Activated CD8-positive, alpha-beta memory T cell treated with anti-CD3 and anti-CD28 coated beads, Interleukin-2, amount 50 U/mL, for 4 hours (primary cell): ENCODE measurements around the gene SFRP5.

Experiments used
- DNase-seq: peaks from one replicate; pipeline ENCODE4 v3.0.0-alpha.2; 2020

The SFRP5 gene

GRCh38 chr10:97785231-97785630 is 13.4 kb upstream of the SFRP5 start:
- no peak for DNase-seq

DNA sequence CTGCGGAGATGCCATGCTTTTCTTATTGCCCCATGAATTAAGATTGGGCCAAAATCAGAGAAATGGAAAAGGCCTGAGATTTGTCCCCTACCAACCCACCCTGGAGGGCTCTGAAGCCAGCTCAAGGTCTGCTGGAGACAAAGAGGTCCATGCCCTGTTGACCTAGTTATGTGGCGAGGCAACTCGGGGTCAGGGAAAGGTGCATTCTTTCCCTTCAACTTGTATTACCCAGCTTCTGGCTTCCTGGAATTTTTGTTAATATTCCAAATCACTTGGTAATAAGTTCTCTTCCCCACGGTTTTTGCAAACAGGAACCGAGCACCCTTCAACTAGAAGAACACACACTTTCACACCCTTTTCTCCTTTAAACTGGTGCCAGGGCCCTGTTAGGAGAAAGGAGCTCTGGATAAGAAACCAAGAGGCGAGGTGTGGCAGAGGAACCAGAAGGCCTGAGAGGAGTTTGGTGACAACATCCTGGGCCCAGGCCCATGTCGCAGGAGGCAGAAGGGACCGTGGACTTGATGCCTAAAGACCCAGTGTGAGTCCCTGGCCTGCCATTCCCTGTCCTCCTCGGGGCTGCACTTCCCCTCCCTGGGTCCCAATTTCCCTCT is 12.5 kb upstream of the SFRP5 start:
- DNase-seq: no peak

DNA sequence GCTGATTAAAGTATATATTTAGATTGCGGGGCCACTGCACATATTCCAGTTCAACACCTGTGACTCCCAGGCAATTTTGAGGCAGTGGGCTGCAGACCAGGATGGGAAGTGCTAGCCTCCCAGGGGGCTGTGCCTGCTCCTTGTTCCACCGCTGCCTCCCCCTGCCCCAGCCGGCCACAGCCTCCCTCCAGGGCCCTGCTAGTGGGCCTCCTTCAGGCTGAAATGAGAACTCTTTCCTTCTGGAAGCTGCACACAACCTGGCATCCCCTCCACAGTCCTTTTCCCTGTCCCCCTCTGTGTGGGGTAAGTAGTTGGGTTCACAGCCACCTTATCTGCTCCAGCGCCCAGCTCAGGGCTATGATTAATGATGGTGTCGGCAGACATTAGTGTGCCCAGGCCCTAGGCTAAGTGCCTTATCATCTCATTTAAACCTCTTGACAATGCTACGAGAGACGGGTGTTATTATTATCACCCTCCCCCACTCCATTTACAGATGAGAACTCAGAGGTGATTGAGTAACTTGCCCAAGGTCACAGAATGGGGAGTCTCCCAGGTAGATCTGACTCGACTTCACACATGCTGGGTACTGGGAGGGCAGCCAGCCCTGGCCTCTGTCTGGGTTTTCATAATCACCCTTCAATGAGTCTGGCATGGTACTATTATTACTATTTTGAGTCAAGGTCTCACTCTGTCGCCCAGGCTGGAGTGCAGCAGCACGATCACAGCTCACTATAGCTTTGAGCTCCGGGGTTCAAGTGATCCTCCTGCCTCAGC is 10.8 kb upstream of the SFRP5 start:
- no peak for DNase-seq

DNA sequence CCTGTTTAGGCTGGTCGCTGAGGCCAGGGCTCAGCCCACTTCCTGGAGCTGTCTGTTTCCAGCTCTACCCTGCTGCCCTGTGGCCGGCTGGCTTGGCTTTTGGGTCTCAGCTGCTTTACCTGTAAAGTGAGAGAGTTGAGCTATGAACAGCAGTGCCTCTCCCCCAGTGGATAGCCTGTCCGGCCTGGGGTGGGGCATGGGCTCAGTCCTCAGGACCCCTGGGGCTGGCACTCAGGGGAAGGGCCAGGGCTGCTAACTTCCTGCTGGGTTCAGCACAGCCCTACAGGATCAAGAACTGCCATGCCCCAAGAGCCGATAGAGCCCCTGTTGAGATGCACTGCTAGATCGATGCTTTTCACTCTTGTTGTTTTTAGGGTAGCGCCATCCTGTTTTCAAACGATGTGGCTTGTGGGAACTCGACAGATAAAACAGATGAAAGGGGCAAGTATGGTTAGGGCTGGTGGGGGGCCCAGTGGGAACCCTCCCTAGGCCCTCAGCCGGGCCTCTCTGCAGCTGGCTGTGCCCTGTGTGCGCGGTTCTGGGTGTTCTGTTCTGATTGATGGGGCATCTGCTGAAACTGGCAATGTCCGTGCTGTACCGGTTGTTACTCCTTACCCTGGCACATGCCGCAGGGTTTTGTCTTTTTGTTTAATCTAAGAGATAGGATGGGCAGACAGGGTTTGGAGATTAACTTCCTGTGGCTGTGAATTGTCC is 10.0 kb upstream of the SFRP5 start:
- DNase-seq: no peak

DNA sequence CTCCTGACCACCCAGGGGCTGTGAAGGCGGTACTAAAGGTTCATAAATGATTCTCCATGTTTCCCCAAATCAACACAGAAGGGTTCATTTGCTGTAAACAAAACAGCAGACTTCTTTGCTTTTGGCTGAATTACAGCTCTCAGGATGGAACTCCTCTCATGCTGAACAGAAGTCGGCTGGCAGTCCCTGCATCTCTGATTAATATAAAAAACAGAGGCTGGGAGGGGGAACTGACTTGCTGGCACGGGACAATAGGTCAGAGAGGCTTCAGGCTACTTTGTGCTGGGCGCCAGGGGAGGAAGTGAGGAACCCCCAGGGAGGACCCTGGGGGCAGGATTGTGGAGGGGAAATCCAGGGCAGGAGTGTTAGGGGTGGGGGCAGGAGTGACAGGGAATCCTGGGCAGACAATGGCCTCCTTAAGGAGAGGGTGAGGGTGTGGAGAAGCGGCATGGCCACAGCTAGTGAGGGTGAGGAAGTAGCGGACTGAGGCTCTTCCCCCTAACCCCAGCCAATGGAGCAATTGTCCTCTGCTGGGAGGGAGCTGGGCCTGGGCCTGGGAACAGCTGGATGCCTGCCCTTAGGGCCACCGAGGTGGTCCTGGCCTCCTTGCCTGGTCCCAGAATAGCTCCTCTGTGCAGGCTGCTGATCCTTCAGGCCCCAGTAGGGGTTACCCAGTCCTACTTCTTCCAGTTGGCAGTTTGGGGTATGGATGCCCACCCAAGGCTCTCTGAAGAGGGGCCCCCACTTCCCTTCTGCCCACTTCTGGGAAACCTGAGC is 9.2 kb upstream of the SFRP5 start:
- no peak for DNase-seq

DNA sequence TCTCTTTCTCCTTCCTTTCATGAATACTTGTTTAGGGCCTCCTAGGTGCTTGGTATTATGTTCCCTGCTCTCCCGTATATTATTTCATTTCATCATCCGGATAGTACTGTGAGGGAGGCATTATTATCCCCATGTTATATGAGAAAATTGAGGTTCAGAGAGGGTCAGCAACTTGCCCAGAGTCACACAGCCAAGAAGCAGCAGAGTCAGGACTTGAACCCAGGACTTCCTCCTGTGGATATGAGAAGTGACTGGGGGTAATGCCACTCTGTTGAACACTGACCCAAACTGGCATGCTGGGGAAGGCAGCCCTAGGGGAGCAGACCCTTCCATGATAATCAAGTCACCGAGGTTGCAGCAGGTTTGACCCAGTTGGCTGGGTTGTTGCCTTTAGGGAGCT is 8.2 kb upstream of the SFRP5 start:
- no peak for DNase-seq

DNA sequence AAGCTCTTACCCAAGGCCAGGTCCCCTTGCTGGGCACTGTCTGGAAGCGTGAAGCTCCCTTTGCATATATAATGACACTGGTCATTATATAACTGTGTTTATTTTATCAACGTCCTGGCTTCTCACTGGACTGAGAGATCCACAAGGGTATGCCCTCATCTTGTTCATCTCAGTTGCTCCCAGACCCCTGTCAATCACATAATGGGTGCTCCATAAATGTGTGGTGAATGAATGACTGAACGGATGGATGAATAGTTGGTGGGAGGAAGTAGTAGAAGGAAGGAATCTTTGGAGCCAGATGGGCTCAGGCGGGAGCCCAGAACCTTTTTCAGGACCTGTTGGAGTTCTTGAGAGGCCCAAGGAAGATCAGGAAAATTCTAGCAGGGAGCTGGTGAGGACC is 7.7 kb upstream of the SFRP5 start:
- DNase-seq: no peak

- DNase-seq: no peak
These were observed 6.9 kb upstream of the SFRP5 start for GRCh38 chr10:97778452-97779302.

DNA sequence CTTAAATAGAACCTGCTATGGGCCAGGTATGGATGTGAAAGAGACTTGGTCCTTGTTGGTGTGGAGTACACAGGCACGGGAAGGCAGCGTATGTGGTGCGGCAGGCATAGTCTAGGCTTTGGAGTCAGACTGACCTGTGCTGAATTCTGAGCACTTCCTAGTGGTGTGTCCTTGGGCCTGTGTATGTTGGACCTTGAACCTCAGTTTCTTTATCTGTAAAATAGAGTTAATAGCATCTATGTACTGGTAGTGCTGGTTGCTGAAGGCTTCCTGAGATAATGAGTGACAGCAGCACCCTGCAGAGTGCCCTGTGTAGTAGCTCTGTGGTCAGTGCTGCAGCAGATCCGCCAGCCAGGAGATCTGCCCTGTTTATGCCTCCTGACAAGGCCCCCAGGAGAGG is 5.3 kb upstream of the SFRP5 start:
- DNase-seq: no peak

- no peak for DNase-seq
These were observed 3.1 kb upstream of the SFRP5 start for GRCh38 chr10:97774811-97775294.

- no peak for DNase-seq
These were observed 1.3 kb upstream of the SFRP5 start for GRCh38 chr10:97773096-97773495.

- DNase-seq: no peak
These were observed 526 bp downstream of the SFRP5 start for GRCh38 chr10:97771055-97771891.

DNA sequence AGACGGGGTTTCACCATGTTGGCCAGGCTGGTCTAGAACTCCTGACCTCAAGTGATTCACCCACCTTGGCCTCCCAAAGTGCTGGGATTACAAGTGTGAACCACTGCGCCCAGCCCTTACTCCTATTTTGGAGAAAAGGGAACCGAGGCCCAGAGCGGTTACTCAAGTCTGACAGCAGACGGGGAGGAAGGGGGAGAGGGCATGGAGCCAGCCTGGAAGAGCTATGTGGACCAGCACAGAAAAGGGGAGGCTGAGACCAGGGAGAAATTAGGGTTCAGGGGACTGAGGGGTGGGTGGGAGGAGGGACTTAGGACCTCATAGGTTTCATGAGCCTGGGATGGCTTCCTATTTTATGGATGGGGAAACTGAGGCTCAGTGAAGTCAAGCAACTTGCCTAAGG is 1.5 kb downstream of the SFRP5 start:
- DNase-seq: no peak

- DNase-seq: no peak
These were observed 3.2 kb downstream of the SFRP5 start for GRCh38 chr10:97768322-97769315.

GRCh38 chr10:97766996-97767924 is 4.5 kb downstream of the SFRP5 start:
- DNase-seq: no peak

- DNase-seq: no peak
These were observed 5.5 kb downstream of the SFRP5 start for GRCh38 chr10:97766106-97766810.

- DNase-seq: no peak
These were observed 6.6 kb downstream of the SFRP5 start for GRCh38 chr10:97765201-97765600.

DNA sequence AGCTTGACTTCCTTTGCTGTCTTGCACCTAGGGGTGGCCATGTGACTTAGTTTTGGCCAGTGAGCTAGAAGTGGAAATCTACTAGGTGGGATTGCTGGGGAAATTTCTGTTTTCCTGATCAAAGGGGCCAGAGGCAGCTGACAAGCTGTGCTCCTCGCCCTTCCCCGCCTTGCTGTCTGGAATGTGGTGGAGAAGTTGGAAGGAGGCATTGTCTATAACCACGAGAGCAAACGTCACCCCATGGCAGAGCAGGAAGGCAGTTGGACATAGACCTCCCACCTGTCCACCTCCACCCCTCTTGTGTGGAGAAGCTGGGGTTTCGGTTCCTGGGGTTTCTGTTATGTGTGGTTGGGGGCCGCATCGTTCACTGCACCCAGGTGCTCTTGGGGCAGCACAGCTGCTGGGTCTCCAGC is 7.3 kb downstream of the SFRP5 start:
- no peak for DNase-seq
